Eye (tissue), 1 donor: ENCODE results near the gene RUSF1.
"Not testable (repeated sequence)": the region's sequence is repeated elsewhere in the genome, so short reads cannot be mapped to it uniquely, and the experiment has no call there.

Source experiments
- DNase-seq: peaks from one replicate; pipeline ENCODE4 v3.0.0-alpha.2; 2015

RUSF1 gene

GRCh38 chr16:31445931-31446330 is 62.3 kb downstream of the RUSF1 start:
- not testable (repeated sequence) for DNase-seq

- no peak for DNase-seq
Observed at GRCh38 chr16:31441956-31442355, 66.2 kb downstream of the RUSF1 start.

DNA sequence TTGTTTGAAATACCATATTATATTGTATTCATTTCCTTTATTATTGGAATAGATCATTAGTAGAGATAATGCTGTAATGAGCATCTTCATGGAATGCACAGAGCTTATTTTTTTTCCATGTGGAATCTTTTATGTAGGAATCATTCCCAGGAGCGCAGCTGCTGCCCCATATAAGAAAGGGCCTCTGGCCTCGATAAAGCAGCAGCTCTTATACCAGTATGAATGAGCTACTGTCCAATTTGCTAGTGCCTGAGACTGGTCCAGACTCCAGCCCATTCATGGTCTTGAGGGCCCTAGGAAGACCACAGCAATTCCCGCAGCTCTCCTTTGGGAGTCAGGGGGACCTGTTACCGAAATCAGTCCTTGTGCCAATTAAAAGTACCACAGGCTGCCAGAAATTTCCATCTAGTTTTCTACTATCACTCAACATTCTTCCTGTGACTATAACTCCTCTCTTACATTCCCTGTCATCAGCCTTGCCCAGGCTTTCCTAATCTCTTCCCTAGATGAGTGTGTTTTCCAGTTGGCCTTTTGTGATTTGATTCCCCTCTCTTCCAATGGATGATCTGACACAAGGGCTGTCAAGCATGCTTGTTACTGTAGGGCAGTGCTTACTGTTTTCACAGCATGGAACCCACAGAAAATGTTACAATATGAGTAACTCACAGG is 67.5 kb downstream of the RUSF1 start:
- DNase-seq, result no peak

GRCh38 chr16:31439519-31439918 is 68.7 kb downstream of the RUSF1 start:
- DNase-seq, result no peak
